ENCODE measurements around the gene KASH5.

KASH5 gene

GRCh38 chr19:49374665-49375434, 13.2 kb upstream of the KASH5 start:
- no peaks in the 10 kb centered on the region for H4K20me1 ChIP-seq (ENCODE audit: control insufficient read depth, insufficient read depth, low read depth, low read length)
- peaks cover 14% of the 10 kb centered on the region for H3K4me1 ChIP-seq (ENCODE audit: control insufficient read depth, low read length)
- no peak overlapping the region for H3K27ac ChIP-seq (ENCODE audit: low read depth, low read length)
- no peak overlapping the region for H3K4me2 ChIP-seq (ENCODE audit: low read length)
- no peaks in the 10 kb centered on the region for H3F3A ChIP-seq (ENCODE audit: control insufficient read depth, insufficient read depth)
- H3K36me3 ChIP-seq (ENCODE audit: control insufficient read depth, low read length), result no peaks in the 10 kb centered on the region
- H3K9me2 ChIP-seq (replicated peaks; ENCODE audit: control insufficient read depth, low read length), result no peaks in the 10 kb centered on the region
- TF ChIP-seq EZH2phosphoT487 (IDR thresholded peaks at IDR 0.05; ENCODE audit: borderline replicate concordance, low read length) (no peak), CTCF (IDR thresholded peaks at IDR 0.05; ENCODE audit: low read depth, low read length, poor library complexity, severe bottlenecking) (no peak)
- no peak overlapping the region for H3K4me3 ChIP-seq (ENCODE audit: low read length)
- H3K9me3 ChIP-seq (ENCODE audit: control insufficient read depth, insufficient read depth, low read length), result peaks cover 6% of the 10 kb centered on the region
- no peaks in the 10 kb centered on the region for H3K79me2 ChIP-seq (ENCODE audit: control insufficient read depth, low read length)
- H3K27me3 ChIP-seq (ENCODE audit: control insufficient read depth, low read length), result peaks cover 6% of the 10 kb centered on the region; the same call in 1 of the 2 replicates

GRCh38 chr19:49378512-49378911, 9.5 kb upstream of the KASH5 start:
- no peak overlapping the region for H3K4me3 ChIP-seq (ENCODE audit: low read length)
- no peak overlapping the region for H3K27ac ChIP-seq (ENCODE audit: low read depth, low read length)
- H3K9me3 ChIP-seq (ENCODE audit: control insufficient read depth, insufficient read depth, low read length), result no peaks in the 10 kb centered on the region
- H3K36me3 ChIP-seq (ENCODE audit: control insufficient read depth, low read length), result no peaks in the 10 kb centered on the region
- H3K27me3 ChIP-seq (ENCODE audit: control insufficient read depth, low read length), result peaks cover 6% of the 10 kb centered on the region; the same call in 1 of the 2 replicates
- TF ChIP-seq EZH2phosphoT487 (IDR thresholded peaks at IDR 0.05; ENCODE audit: borderline replicate concordance, low read length) (no peak), CTCF (IDR thresholded peaks at IDR 0.05; ENCODE audit: low read depth, low read length, poor library complexity, severe bottlenecking) (no peak)
- no peaks in the 10 kb centered on the region for H3K79me2 ChIP-seq (ENCODE audit: control insufficient read depth, low read length)
- no peak overlapping the region for H3K4me2 ChIP-seq (ENCODE audit: low read length)
- no peaks in the 10 kb centered on the region for H4K20me1 ChIP-seq (ENCODE audit: control insufficient read depth, insufficient read depth, low read depth, low read length)
- peaks cover 11% of the 10 kb centered on the region for H3K4me1 ChIP-seq (ENCODE audit: control insufficient read depth, low read length)
- no peaks in the 10 kb centered on the region for H3K9me2 ChIP-seq (replicated peaks; ENCODE audit: control insufficient read depth, low read length)
- no peaks in the 10 kb centered on the region for H3F3A ChIP-seq (ENCODE audit: control insufficient read depth, insufficient read depth)

GRCh38 chr19:49380391-49380790, 7.7 kb upstream of the KASH5 start:
- no peaks in the 10 kb centered on the region for H4K20me1 ChIP-seq (ENCODE audit: control insufficient read depth, insufficient read depth, low read depth, low read length)
- H3K9me3 ChIP-seq (ENCODE audit: control insufficient read depth, insufficient read depth, low read length), result no peaks in the 10 kb centered on the region
- H3K4me1 ChIP-seq (ENCODE audit: control insufficient read depth, low read length), result 0 out of 2 replicates have a peak, but pooled peaks cover 3% of the 10 kb centered on the region
- H3K27me3 ChIP-seq (ENCODE audit: control insufficient read depth, low read length), result 0 out of 2 replicates have a peak, but pooled peaks cover 3% of the 10 kb centered on the region
- H3F3A ChIP-seq (ENCODE audit: control insufficient read depth, insufficient read depth), result no peaks in the 10 kb centered on the region
- no peak overlapping the region for H3K27ac ChIP-seq (ENCODE audit: low read depth, low read length)
- H3K79me2 ChIP-seq (ENCODE audit: control insufficient read depth, low read length), result no peaks in the 10 kb centered on the region
- H3K9me2 ChIP-seq (replicated peaks; ENCODE audit: control insufficient read depth, low read length), result no peaks in the 10 kb centered on the region
- TF ChIP-seq CTCF (IDR thresholded peaks at IDR 0.05; ENCODE audit: low read depth, low read length, poor library complexity, severe bottlenecking), result no peak
- no peak for TF ChIP-seq EZH2phosphoT487 (IDR thresholded peaks at IDR 0.05; ENCODE audit: borderline replicate concordance, low read length)
- H3K36me3 ChIP-seq (ENCODE audit: control insufficient read depth, low read length), result no peaks in the 10 kb centered on the region
- H3K4me2 ChIP-seq (ENCODE audit: low read length), result no peak overlapping the region
- H3K4me3 ChIP-seq (ENCODE audit: low read length), result no peak overlapping the region

Data from DOHH2 (cell line).